SKM-1 (cell line): ENCODE results near the gene BCL7A.

ENCODE experiments used
- DNase-seq: peaks from one replicate; lab custom pipeline; 2025; ENCODE audit not compliant: unreplicated experiment; lab: John Stamatoyannopoulos, UW

Gene BCL7A

DNA sequence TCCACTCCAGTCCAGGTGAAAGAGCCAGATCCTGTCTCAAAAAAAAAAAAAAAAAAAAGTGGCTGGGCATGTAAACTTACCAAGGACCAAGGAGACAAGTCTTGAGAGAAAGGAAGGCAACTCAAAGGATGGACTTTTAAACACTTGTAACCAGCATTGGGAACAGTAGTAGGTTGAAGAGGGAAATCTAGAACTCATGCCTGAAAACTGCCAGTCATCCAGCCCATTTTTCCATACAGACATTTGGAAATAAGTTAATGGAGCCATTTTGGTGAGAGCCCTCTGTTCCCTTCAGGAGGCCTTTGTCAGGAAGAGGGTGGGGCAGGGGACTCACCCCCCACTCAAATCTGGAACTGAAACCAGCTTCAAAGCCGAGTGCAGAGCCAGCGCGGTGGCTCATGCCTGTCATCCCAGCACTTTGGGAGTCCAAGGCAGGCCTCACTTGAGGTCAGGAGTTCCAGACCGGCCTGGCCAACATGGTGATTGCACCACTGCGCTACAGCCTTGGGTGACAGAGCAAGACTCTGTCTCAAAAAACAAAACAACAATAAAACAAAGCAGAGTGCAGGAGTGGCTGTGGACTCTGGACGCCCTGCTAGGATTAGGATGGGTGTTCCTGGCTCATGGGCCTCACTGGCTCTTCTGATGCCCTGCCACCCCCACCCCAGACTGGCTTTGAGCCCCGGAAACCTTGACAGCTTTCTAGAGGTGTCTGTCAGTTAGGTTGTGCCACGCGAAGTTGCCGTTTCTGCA lies 55.2 kb downstream of the BCL7A start:
- DNase-seq = no peak

DNA sequence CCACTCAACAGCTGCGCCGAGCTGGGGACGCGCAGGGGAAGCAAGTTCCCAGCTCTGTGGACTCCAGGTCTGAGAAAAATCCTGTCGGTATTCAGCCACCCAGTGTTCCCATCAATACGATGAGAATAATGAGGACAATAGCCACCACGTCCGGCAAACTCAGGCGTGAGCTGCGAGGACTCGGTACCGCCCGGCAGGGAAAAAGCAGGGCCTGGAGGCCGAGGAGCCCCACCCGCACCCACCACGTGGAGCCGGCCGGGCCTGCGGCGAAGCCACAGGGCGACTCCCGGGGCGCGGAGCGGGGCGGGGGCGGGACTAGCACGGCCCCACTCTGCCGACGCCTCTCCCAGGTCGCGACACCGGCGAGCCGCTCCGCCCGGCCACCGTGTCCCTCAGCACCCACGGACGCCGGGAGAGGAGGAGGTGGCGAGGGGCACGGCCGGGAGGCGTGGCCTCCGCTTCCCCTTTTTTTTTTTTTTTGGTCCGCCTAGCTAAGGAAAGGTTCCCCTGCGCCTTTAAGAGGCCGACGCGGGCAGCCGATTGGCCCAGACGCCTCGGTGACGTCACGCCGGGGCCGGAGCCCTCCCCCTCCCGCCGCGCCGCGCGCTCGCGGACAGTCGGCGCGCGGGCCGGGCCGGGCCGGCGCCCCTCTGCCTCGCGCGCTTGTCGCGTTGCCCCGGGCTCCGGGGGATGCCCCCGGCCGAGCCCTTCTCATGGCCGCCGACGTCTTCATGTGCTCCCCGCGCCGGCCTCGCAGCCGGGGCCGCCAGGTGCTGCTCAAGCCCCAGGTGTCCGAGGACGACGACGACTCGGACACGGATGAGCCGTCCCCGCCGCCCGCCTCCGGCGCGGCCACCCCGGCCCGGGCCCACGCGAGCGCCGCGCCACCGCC lies 56.7 kb downstream of the BCL7A start, which contains the start of gene MLXIP:
MLXIP (plus strand) TSS at position 616 of the 892 bp plus-strand sequence; CDS start at position 714, 98 bp downstream.
- peak; percentile 44 for DNase-seq

DNA sequence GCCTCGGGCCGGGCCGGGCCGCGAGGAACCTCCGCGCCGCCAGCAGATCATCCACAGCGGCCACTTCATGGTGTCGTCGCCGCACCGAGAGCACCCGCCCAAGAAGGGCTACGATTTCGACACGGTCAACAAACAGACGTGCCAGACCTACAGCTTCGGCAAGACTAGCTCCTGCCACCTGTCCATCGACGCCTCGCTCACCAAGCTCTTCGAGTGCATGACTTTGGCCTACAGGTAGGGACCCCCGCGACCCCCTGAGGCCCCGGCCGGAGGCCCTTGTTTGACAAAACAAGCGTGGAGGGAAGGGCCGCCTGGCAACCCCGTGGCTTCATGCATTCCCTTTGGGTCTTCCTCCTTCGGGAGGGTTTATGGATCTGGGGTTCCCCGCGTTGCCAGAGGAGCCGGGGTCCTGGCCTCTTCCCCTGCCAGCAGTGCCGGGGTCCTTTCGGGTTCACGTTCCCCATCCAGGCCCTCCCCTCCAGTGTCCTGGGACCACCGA lies 57.4 kb downstream of the BCL7A start:
- no peak for DNase-seq

DNA sequence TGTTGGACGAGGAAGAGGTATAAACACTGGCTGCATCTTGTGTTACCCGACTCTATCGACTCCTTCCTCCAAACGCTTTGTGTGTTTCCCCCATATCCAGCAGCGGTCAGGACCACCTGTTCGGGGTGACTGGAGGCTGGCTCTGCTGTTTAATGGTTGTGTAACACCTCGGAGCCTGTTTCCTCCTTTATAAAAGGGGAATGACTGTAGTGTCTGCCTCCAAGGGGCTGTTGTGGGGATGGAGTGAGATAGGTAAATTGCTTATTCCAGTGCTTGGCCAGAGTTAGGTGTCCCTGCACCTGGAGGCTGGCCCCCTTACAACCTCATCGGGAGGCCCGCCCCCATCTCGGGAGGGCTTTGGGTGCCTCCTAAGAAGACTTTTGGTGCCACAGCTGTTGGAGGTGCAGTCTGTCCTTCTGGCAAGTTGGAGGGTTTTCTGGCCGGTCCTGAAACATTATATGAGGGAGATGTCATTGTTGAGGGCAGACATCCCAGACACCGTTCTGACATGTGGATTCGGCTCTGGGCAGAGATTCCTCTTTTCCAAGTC lies 57.9 kb downstream of the BCL7A start:
- DNase-seq = no peak

DNA sequence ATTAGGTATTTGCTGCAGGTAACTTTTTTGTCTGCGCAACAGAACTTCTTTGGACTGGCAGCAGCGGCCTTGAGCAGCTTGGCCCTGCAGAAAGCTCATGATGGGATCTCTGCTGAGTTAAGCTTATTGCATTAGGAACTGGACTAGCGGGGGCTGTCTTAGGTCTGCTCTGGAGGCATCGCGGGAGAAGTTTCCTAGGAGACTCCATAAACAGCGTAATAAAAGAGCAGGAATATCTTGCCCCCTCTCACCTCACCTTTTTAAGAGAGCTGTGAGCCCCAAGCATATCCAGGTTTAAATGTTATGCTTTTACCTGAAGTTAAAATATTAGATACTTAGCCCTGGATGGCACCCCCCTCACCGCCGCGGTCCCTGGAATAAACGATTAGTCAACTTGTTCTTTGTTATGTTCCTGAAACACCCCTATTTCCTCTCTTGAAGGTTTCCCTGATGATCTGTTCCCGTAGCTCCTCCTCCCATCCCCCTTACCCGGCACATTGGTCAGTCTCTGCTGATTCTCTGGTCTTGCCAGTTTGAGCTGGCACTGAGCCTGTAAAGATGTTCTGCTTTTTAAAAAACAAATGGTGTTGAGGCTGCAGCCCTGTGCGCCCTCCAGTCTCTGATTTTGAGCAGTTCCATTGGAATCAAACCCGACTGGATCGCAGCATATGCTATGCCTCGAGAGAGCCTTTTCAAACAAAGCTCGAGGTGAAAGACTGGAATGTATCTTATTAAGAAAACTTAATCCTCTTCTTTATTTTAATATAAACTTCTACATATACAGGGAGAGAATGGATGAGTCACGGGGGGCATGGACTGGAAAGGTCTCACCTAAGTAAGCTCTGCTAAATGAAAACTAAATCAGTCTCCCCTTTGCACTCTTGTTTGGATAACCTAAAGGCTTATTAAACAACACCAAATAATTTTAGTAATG lies 58.7 kb downstream of the BCL7A start:
- DNase-seq = no peak

DNA sequence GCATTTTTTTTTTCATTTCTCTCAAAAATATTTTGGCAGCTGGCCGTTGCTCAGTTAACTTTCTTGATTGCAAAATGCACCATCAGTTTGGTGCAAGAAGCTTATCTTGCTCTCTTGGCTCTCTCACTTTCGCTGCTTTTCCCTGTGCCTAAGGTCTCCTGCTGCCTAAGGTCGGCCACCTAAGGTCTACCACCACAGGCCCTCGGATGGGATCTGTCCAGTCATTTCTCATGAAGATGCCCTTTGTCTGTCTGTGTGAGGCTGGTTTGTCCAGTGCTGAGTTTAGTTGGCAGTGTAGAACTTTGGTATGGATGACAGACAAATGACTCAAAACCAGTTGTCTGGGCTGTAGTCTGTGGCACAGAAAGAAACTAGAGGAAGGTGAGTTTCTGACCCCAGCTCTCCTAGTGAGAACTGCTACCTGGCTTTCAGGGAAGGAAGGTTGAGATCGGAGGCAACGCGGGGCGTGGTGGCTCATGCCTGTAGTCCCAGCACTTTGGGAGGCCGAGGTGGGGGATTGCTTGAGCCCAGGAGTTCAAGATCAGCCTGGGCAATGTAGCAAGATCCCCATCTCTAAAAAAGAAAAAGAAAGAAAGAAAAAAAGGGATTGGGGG lies 59.5 kb downstream of the BCL7A start:
- no peak for DNase-seq

DNA sequence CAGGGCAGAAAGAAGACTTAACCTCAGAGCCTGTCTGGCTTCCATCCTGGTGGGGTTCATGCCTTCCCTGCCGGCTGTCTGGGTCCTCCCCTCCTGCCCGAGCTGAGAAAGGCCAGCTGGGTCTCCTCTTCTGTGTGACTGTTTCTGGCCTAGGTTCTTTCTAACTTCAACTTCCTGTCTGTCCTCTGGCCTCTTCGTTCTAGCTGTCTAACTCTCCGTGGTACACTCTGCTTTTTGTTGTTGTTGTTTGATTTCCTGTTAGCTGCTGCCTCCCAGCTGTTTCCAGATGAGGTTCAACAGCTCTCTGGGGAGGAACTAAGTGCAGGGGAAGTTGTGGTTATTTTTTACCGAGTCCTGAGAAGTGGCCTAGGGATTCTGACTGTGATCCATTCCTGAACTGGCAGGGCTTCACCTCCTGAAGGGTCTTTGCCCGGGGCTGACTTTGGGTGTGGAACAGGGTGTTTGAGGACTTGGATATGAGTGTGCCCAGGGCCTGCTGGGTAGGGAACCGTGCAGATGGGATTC lies 60.1 kb downstream of the BCL7A start:
- DNase-seq = no peak

DNA sequence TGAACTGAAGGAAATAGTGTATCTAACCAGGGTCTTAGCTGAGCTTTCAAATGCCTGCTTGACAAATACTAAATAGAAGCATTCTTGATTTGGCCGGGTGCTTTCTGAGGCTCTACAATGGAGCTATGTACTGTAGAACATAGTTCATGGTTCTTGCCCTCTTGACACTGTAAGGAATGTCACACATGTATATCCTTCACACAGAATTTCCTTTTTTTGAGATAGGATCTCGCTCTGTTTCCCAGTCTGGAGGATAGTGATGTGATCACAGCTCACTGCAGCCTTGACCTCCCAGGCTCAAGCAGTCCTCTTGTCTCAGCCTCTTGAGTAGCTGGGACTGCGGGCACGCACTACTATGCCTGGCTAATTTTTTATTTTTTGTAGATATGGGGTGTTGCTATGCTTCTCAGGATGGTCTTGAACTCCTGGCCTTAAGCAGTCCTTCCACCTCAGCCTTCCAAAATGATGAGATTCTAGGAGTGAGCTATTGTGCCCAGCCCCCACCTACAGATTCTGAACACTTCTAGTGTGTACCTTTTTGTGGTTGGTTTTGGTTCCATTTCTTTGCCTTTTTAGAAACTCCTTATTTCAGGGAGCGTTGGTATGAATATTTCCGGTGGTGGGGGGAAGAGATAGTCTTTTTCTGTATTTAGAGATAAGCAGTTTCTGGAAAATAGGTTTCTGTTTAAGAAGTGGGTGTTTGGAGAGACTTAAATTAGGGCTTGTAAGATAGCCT lies 61.1 kb downstream of the BCL7A start:
- DNase-seq = no peak

DNA sequence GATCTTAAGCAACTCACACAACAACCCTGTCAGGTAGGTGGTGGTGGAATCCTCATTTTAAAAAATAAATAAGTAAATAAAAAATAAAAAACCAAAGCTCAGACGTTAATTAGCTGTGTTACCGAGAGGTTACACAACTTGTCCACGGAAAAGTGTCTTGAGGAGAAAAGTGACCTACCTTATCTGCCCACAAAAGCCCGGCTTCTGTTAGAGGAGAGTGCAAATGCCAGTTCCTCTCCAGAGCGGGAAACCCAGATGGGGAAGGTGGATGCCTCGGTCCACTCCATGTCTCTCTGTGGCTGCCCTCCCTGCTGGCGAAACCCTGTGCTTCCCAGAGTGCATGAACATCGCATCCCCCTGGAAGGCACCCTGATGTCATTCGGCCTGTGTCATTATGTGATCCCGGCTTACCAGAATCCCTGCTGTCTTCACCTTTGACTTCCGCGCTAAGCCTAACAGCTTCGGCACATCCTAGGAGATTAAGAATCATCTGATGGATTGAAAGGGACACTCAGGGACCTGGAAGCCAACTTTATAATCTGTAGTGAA lies 63.2 kb downstream of the BCL7A start:
- no peak for DNase-seq

DNA sequence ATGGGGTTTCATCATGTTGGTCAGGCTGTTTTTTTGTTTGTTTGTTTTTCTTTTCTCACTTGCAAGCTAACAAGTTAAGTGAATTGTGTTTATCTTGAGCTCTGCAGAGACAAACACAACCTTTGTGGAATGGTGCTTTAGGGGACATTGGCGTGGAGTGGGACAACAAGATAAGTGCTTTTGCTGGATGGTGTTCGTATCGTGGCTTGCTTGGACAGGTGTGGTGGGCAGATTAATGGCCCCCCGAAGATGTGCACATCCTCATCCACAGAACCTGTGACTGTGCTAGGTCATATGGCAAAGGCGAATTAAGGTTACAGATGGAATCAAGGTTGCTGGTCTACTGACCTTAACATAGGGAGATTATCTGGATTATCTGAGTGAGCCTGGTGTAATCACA lies 63.9 kb downstream of the BCL7A start:
- DNase-seq = no peak

DNA sequence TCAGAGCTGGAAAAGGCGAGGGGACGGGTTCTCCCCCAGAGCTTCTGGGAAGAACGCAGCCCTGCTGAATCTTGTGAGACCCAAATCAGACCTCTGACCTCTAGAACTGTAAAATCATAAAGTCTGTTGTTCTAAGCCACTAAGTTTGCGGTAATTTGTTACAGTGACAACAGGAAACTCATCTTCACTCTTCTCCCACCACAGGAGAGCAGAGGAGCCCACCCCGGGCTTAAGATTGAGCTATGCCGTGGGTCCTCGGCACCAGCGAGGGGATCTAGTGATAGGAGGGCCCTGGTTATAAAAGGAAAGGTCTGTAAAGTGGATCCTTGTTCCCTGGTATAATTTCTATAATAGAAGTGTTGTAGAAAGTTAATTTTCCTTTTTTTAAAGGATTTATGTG lies 64.4 kb downstream of the BCL7A start:
- DNase-seq = no peak

DNA sequence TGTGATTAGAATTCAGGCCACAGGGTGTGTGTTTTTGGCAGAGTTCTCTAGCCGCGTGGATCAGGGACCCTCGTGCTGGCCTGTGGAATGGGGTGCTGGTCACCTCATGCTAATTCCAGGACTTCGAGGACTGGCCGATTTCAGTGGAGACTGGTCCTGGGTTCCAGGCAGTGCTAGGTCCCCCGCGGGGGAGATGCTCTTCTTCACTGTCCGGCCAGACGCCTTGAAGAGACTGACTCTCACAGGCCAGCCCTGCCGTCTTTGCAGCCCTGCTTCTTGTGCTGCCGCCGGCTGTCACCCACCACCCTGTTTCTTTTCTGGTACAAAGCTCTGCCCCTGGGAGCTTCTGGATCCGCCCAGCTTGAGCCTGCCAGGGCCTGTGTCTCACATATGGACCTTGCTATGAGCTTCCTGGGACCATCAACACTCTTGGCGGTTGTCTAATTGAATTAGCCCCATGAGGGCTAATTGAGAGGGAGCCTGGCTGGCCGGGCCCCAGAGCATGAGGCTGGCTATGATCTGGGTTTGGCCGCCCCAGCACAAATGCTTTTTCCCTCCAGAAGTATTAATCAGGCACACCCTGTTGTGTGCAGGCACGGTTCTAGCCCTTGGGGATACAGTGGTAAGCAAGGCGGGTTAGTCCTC lies 65.1 kb downstream of the BCL7A start:
- DNase-seq = no peak

DNA sequence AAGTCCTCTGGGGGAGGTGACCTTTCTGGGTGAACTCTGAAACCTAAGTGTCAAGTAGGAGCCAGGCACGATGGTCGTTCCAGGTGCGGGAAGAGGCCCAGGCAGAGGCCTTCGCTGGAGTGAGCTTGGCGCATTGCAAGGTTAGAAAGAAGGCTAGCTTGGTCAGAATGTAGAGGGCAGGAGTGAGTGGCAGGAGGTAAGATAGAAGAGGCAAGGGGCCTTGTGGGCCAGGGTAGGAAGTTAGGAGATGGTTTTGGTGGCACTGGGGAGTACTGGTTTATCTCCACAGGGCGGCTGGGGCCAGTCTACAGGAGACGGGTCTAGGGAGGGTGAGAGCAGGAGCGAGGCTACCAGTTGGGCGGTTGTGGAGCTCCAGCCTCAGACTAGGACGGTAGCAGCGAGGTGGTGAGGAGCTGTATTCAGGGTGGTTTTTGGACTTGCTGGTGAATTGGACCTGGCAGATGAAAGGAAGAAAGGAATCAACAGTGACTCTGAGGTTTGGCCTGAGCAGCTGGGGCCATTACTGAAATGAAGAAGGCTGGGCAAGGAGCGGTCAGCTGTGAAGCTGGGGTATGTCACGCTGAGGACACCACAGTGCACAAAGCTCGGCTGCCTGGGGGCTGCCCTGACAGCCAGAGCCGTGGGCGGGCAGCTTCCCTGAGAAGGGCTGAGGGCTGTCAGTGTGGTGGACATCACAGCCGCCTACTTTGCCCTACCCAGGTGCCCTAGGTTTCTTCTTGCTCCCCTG lies 65.9 kb downstream of the BCL7A start:
- DNase-seq = no peak

DNA sequence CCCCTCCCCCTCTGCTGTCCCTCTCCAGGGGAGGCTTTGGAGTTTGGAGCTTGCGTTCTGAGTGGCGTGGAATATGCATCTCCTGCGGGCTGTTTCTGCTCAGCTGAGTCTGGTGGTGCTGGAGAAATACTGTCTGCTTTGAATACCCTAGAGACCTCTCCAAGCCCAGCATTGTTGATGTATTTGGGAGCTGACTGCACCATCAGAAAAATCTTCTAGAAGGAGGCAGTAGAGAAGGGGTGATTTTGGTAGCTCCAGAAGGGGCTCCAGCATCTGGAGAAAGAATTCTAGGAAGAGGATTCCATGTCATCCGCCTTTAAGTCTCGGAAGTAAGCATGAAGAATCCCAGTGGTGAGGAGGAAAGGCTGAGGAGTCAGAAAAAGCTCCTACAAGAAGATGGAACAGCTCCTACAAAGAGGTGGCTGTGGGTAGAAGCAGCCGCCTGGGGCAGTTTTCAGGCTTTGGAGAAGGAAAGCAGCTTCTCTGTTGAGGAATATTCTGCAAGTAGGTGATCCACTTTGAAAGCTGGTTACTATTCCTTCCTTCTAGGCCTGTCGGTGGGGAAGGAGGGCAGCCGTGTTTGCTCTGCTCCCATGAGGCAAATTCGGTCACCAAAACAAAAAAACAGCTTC lies 66.6 kb downstream of the BCL7A start:
- DNase-seq = no peak

DNA sequence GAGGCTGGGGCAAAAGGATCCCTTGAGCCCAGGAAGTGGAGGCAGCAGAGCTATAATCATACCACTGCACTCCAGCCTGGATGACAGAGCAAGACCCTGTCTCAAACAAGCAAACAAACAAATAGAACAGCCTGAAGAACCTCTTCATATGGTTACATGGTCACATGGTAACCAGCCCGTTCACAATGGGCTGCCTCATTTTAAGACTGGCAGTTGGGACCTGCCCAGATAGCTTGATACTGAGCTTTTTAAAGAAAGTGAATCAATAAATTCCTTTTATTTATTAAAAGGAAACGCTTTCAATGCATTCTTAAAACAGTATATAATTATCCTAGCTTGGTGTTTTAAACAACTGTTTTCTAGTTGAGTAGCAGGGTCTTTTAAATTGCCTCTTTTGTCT lies 67.4 kb downstream of the BCL7A start:
- DNase-seq = no peak

DNA sequence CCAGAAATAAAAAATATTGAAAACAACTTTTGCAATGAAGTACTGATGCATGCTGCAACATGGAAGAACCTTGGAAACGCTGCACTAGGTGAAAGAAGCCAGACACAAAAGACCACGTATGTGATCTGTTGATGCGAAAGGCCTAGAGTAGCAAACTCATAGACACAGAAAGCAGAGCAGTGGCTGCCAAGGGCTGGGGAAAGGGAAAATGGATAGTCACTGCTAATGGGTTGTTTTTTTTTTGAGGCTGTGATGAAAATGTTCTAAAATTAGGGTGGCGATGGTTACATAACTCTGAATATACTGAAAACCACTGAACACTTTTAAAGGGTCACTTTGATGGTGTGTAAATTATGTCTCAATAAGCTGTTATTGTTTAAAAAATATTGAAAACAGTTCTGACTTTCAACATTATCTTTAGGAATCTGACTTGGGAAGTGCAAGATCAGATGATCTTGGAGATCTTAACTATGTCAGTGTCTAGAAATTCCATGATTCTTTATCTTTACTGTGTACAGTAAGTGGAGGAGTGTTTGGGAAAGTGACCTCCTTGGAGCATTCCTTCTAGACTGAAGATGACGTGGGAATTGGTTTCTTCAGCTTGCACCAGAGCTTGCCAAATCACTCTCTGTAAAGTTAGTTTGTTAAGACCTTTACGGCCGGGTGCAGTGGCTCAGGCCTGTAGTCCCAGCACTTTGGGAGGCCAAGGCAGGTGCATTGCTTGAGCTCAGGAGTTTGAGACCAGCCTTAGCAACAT lies 69.3 kb downstream of the BCL7A start:
- DNase-seq = no peak
